ENCODE data around the gene RALGPS2.

GRCh38 chr1:178959543-178960460, 234.8 kb downstream of the RALGPS2 start:
- TF ChIP-seq NFE2L2 (IDR thresholded peaks at IDR 0.05; ENCODE audit: low read length) (no peak), ZNF230 (CRISPR knock-in tag; IDR thresholded peaks at IDR 0.05) (no peak), CENPT (CRISPR knock-in tag; IDR thresholded peaks at IDR 0.05; ENCODE audit: low read depth) (no peak), TARDBP (CRISPR knock-in tag; IDR thresholded peaks at IDR 0.05) (no peak), HNRNPH1 (optimal IDR thresholded peaks at IDR 0.05; ENCODE audit: low read depth, low read length) (no peak), MED13 (CRISPR knock-in tag; IDR thresholded peaks at IDR 0.05) (no peak), ZNF124 (CRISPR knock-in tag; IDR thresholded peaks at IDR 0.05) (no peak), ASH2L (IDR thresholded peaks at IDR 0.05; ENCODE audit: insufficient read length, low read depth, low read length) (no peak), CCAR2 (optimal IDR thresholded peaks at IDR 0.05; ENCODE audit: low read depth, low read length) (no peak)

Measured in HepG2 (cell line).